ENCODE results near the gene ST13. TPM values are rescaled to one million over a fixed set of nuclear protein-coding genes. Genes with fewer than 3 reads are reported as not detected.

The ST13 gene
- total and polyA plus RNA-seq, 2 of the 4 experiments (the other 2 are of a cell fraction): 115 to 235 TPM

- no peak overlapping the region for H2BK5ac ChIP-seq (ENCODE audit: low read depth, low read length, poor library complexity, severe bottlenecking)
- H3K27me3 ChIP-seq (ENCODE audit: control insufficient read depth, insufficient read depth, low read length): no peaks in the 10 kb centered on the region
- no peak overlapping the region for H3K4me3 ChIP-seq (ENCODE audit: insufficient read depth, low read depth, low read length)
- in situ Hi-C loops (cut with MboI; ENCODE audit: low sequenced_read_pairs): loop anchor here (25.0 kb wide), 1 partner anchor 454 kb away; no protein-coding TSS in a partner anchor
- no peaks in the 10 kb centered on the region for H3K9me1 ChIP-seq (ENCODE audit: insufficient read depth, low read length)
- no peak overlapping the region for H3K27ac ChIP-seq (ENCODE audit: insufficient read depth, low read length)
- no peak overlapping the region for H3K23ac ChIP-seq (ENCODE audit: low read depth, low read length)
- dilution Hi-C loops (cut with HindIII; ENCODE audit: low sequenced_read_pairs, unreplicated experiment): no loop called here
- H2AK5ac ChIP-seq (ENCODE audit: low read depth, low read length): no peak overlapping the region
- BruUV-seq (replicated peaks): no TSS peak
- ChIA-PET CTCF (interaction anchor here (1.6 kb wide), 1 partner anchor 9 kb away, joined by 4 read pairs; no protein-coding TSS in a partner anchor), POLR2A (ENCODE audit: unreplicated experiment) (no interaction called here)
- ATAC-seq (ENCODE audit: low read depth): no peak
- no peak overlapping the region for H3K14ac ChIP-seq (replicated peaks; ENCODE audit: low read depth, low read length)
- WGBS, 2 experiments (ENCODE audit: extremely low coverage in 2 of 2, insufficient read length in 1 of 2): no CpG with 5 or more reads among the region's 3 CpGs
- no peaks in the 10 kb centered on the region for H3K4me1 ChIP-seq (ENCODE audit: control insufficient read depth, insufficient read depth, low read length)
- H4K8ac ChIP-seq (ENCODE audit: low read depth in 2 of 2, low read length in 2 of 2): no peak overlapping the region
- H3K56ac ChIP-seq (ENCODE audit: extremely low read depth, insufficient read depth, low read length): no peak overlapping the region
- no peak overlapping the region for H3K4me2 ChIP-seq (ENCODE audit: low read depth, low read length)
- no peak overlapping the region for H4K91ac ChIP-seq (ENCODE audit: insufficient read depth, low read depth, low read length)
- no peak overlapping the region for H2BK15ac ChIP-seq (ENCODE audit: low read depth, low read length)
- no peaks in the 10 kb centered on the region for H3K9me3 ChIP-seq (ENCODE audit: control insufficient read depth, insufficient read depth, low read length)
- intact Hi-C loops (cut with micrococcal nuclease): loop anchor here (10.0 kb wide), 2 partner anchors 46 to 516 kb away; partner anchors contain the start of gene SGSM3
- no peak overlapping the region for H3K9ac ChIP-seq (ENCODE audit: low read depth, low read length)
- no peak overlapping the region for H2AK9ac ChIP-seq (replicated peaks; ENCODE audit: low read depth, low read length, poor library complexity)
- TF ChIP-seq RCOR1 (IDR thresholded peaks at IDR 0.05; ENCODE audit: insufficient replicate concordance, low read length): no peak
- no peak for TF ChIP-seq MAZ (IDR thresholded peaks at IDR 0.05; ENCODE audit: borderline replicate concordance, low read depth, low read length)
- no peak for TF ChIP-seq CHD1 (IDR thresholded peaks at IDR 0.05; ENCODE audit: low read depth, low read length)
- TF ChIP-seq RAD21 (IDR thresholded peaks at IDR 0.05; ENCODE audit: low read length): no peak
- TF ChIP-seq ELK1 (IDR thresholded peaks at IDR 0.05; ENCODE audit: borderline replicate concordance, low read depth, low read length): no peak
- no peak for TF ChIP-seq SMC3 (IDR thresholded peaks at IDR 0.05; ENCODE audit: low read depth, low read length)
- TF ChIP-seq BHLHE40 (IDR thresholded peaks at IDR 0.05; ENCODE audit: low read depth, low read length): no peak
- H3K36me3 ChIP-seq (ENCODE audit: control insufficient read depth, insufficient read depth, low read length): peaks cover 24% of the 10 kb centered on the region
- DNase-seq: peak; percentile 51
- no peak overlapping the region for H2BK20ac ChIP-seq (ENCODE audit: low read depth, low read length)
- H3K18ac ChIP-seq (ENCODE audit: low read depth, low read length): no peak overlapping the region
- no peak overlapping the region for H2BK120ac ChIP-seq (ENCODE audit: low read depth, low read length)
- H2AFZ ChIP-seq (replicated peaks; ENCODE audit: low read length, poor library complexity): no peak overlapping the region
- no peak overlapping the region for H3K4ac ChIP-seq (ENCODE audit: low read depth, low read length)
- no peaks in the 10 kb centered on the region for H4K20me1 ChIP-seq (ENCODE audit: insufficient read depth, low read length)
- H3K79me1 ChIP-seq (ENCODE audit: low read depth in 1 of 2, low read length in 2 of 2): no peaks in the 10 kb centered on the region; a peak in 1 of 4 replicates
- no peak overlapping the region for H4K5ac ChIP-seq (ENCODE audit: low read depth, low read length)
These were observed 34.4 kb upstream of the ST13 start for GRCh38 chr22:40890881-40891280.
